Measurements from ENCODE around the gene RABL6. TPM values are rescaled to one million over a fixed set of nuclear protein-coding genes. Genes with fewer than 3 reads are reported as not detected.

RABL6 gene
- total RNA-seq, 1 donor: 72.1 TPM

DNA sequence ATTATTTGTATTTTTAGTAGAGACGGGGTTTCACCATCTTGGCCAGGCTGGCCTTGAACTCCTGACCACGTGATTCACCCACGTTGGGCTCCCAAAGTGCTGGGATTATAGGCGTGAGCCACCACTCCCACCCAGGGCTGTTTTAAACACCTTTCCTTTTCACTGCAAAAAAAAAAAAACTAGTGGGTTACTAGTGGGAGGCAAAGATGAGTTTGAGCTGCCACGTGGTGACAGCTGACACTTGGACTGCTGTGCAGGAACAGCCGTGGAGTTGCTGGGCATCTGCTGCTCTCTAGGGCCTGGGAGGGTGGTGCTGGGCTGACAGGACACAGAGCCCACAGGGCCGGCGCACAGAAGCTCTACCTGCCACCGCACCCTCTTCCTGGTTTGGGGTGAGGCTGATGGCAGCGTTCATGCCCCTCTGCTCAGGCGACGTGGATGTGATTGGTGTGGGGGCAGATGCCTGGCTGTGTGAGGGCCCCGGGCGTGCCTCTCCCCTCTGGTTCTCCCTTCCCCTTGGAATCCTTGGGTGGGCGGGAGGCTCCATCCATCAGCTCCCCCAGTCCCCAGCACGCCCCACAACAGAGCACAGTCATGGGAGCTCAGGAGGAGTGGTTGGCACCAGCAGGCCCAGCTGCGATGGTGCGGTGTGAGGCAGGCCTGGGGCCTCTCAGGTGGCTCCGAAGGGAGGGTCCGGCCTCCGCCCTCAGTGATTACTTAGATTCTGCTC, 16.9 kb downstream of the RABL6 start:
- H3K4me3 ChIP-seq (ENCODE audit: low read depth, low read length): no peak overlapping the region
- TF ChIP-seq, protein P1, sequence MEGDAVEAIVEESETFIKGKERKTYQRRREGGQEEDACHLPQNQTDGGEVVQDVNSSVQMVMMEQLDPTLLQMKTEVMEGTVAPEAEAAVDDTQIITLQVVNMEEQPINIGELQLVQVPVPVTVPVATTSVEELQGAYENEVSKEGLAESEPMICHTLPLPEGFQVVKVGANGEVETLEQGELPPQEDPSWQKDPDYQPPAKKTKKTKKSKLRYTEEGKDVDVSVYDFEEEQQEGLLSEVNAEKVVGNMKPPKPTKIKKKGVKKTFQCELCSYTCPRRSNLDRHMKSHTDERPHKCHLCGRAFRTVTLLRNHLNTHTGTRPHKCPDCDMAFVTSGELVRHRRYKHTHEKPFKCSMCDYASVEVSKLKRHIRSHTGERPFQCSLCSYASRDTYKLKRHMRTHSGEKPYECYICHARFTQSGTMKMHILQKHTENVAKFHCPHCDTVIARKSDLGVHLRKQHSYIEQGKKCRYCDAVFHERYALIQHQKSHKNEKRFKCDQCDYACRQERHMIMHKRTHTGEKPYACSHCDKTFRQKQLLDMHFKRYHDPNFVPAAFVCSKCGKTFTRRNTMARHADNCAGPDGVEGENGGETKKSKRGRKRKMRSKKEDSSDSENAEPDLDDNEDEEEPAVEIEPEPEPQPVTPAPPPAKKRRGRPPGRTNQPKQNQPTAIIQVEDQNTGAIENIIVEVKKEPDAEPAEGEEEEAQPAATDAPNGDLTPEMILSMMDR (IDR thresholded peaks at IDR 0.05; ENCODE audit: insufficient read depth, low read depth, low read length): no peak
- DNase-seq (ENCODE audit: low read depth): no peak

DNA sequence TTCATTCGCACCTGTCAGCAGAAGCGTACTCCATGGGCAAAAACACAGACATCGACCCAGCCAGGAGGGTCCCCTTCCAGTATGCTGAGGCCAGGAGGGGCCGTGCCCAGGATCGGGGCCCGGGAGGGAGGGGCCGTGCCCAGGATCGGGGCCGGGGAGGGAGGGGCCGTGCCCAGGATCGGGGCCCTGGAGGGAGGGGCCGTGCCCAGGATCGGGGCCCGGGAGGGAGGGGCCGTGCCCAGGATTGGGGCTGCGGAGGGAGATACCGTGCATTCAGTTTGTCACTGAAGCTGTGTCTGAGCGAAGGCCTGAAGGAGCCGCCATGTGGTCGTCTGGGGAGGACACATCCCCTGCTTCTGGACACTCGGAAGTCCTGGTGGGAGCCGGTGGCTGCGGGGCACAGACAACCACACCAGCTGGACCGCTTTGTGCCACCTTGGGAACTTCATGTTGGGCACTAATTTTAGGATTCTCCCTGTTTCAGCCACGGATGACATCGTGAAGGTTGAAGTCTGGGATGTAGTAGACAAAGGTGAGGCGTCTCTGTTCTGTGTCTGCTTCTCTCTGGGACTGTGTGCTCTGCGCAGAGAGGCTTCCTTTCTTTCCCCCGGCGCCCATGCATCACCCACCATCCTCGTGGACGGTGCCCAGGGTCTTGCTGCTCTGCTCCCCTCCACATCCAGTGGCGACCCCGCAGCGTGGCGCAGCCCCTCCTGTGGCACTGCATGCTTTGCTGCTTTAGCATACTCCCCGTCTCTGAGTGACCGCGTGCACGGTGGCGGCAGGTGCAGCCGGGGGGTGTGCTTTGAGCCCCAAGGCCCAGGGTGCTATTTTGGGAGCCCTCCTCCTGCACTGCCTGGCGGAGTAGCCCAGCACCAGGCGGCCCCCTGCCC, 17.8 kb downstream of the RABL6 start:
- no peak overlapping the region for H3K4me3 ChIP-seq (ENCODE audit: low read depth, low read length)
- DNase-seq (ENCODE audit: low read depth): no peak
- TF ChIP-seq, protein P1 (IDR thresholded peaks at IDR 0.05; ENCODE audit: insufficient read depth, low read depth, low read length): no peak

DNA sequence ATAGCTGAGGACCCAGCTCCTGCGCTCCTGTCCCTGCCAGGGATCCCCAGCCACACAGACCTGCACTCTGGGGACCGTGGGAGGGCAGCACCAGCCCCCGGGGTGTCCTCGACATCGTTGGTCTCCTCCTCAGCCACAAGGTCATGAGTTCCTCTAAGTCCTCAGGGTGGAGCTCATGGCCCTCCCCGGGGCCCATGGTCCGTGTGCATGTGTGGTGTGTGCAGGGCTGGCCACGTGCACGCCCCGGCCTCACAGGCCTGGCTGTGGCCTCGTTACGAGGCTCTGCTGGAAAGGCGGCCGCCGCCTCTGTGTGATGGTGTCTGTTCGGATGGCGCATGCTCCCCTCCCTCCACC, 18.4 kb downstream of the RABL6 start:
- H3K4me3 ChIP-seq (ENCODE audit: low read depth, low read length): no peak overlapping the region
- DNase-seq (ENCODE audit: low read depth): no peak
- TF ChIP-seq, protein P1 (IDR thresholded peaks at IDR 0.05; ENCODE audit: insufficient read depth, low read depth, low read length): no peak

DNA sequence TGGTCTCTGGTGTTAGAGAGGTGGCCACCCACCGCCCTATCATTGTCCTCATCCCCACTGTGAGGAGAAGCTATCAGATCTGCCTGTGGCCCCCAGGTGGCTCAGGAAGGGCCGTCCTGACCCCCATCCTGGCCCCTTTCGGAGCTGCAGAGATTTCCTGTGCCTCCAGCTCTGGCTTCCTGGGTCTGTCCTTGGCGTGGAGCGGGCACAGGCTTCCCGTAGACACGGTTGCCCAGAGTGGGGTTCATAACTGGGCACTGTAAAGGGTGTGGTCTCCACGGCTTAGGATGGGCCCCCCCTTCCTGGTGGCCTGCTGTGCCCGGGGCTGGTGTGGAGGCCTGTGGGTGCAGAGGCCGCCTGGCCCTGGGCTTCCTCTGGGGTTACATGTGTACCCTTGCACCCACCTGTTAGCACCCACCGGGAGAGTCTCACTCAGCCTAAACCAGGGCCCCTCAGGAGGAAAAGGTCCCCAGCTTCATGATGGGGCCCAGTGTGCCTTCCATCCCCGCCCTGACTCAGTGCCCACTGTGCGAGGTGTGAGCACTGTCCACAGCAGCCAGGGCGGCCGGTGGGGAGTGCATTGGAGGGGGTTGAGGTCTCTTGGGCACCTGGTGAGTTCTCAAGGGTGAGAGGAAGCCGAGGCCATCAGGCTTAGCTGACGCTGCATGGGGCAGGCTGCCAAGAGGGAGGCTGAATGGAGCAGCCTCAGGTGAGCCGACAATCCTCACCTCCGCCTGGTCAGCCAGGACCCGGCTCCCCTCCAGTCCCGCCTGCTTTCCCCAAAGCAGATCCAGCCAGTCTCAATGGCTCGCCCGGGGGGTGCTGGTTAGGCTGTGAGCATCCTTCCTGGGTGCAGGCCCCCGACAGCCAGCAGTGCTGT, 19.2 kb downstream of the RABL6 start:
- DNase-seq (ENCODE audit: low read depth): no peak
- TF ChIP-seq, protein P1 (IDR thresholded peaks at IDR 0.05; ENCODE audit: insufficient read depth, low read depth, low read length): no peak
- no peak overlapping the region for H3K4me3 ChIP-seq (ENCODE audit: low read depth, low read length)

DNA sequence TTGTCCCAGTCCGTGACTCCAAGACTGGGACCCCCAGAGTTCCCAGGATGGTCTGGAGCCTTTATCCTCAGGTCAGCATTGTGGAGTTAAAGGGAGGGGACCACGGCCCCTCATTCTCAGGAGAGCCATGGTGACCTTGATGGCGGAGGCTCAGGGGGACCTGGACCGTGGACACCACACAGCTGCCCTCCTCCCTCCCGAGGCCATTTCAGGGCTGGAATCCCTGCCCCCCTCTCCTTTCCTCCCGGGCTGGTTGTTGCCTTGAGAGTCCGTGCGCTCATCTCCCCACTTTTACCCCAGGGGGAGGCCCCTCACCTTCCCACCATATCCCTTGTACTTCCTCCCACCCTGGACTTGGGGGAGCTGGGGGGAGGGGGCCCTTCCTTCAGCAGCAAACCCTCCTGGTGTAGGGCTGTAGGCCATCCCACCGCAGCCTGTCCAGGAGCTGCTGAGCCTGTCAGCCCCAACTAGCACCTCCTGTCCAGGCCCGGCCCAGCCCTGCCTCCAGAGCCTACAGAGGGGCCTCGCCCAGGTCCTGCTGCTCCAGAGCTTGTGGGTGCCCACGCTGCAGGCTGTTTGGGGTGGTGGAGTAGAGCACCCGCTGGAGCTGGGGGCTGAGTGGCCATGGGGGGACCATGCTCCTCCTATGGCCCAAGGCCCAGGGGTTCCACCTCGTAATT, 20.2 kb downstream of the RABL6 start:
- TF ChIP-seq, protein P1 (IDR thresholded peaks at IDR 0.05; ENCODE audit: insufficient read depth, low read depth, low read length): no peak
- no peak for DNase-seq (ENCODE audit: low read depth)
- H3K4me3 ChIP-seq (ENCODE audit: low read depth, low read length): no peak overlapping the region

Data from fibroblast of villous mesenchyme (primary cell).